Mesenteric fat pad (tissue), 1 donor: ENCODE measurements around the gene BTBD19. TPM values are rescaled to one million over a fixed set of nuclear protein-coding genes. Genes with fewer than 3 reads are reported as not detected.
A peak's percentile ranks its signal among the peaks of the same experiment; 100 is the strongest.
"Not testable (repeated sequence)": the region's sequence is repeated elsewhere in the genome, so short reads cannot be mapped to it uniquely, and the experiment has no call there.

Experiments
- DNase-seq: peaks from one replicate; pipeline ENCODE4 v3.0.0-alpha.2; 2020; ENCODE audit warnings: low spot score
- total RNA-seq: library from RNA; stranded (reverse); fragmentation: NEBNext Ultra II Directional; extraction: Animal tissue kit (Norgen Biotek cat#: 25700); gene quantifications from one replicate; pipeline ENCODE4 v1.2.1, GENCODE V29; 2021
- donor health status: DM: yes; HTN: yes; CAD: no.

BTBD19 gene
- total RNA-seq, 1 donor from 2014 or later = 26.1 TPM

DNA sequence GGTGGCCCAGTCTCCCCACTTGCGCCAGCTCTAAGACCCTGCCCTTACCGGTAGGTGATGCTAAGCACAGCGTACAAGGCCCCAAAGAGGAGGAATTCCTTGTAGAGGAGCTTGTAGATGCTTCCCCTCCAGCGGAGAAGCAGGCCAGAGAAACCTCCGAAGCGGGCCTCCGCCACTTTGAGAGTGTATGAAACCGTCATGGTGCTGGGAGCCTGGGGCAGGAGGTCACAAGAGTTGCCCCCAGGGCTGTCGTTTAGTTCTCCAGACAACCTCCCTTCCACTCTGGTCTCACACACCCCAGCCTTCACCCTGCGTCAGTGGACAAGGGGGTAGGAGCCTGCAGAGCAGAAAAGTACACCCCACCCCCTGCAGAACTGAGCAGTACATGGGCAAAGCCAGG, 20.8 kb upstream of the BTBD19 start:
- no peak for DNase-seq

DNA sequence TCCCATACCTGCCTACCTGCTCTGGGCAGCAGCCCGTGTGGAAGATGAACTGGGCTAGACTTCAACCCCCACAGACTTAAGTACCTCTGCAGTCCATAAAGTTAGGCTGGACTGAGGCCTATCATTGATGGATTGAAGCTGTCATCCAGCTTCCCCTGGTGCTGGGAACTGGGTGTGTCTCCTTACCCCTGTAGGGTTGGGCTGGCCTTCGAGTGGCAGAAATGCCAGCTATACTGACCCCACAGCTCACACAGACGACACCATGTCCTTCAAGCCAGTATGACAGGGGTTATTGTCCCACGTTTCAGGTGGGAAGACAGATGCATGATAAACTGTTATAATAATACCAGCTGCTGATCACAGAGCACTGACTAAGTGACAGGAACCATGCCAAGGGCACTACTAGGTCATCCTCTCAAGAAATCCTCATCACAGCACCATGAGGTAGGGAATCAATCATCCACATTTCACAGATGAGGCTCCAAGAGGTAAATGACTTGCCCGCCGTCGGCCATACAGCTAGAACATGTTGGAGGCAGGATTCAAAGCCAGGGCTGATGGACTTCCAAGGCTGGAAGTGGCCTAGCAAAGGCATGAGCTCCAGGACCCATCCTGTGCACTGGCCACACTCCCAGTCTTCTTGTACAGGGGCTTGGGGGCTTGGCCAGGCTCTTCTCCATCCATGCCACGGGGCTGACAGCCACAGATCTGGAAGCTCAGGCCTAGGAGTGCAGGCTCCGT, 20.0 kb upstream of the BTBD19 start, which contains the start of gene BEST4:
TSS of gene BEST4 (minus strand) at position 51 of the 741 bp plus-strand sequence. CDS start 465 bp downstream, outside the sequence.
- DNase-seq = no peak

DNA sequence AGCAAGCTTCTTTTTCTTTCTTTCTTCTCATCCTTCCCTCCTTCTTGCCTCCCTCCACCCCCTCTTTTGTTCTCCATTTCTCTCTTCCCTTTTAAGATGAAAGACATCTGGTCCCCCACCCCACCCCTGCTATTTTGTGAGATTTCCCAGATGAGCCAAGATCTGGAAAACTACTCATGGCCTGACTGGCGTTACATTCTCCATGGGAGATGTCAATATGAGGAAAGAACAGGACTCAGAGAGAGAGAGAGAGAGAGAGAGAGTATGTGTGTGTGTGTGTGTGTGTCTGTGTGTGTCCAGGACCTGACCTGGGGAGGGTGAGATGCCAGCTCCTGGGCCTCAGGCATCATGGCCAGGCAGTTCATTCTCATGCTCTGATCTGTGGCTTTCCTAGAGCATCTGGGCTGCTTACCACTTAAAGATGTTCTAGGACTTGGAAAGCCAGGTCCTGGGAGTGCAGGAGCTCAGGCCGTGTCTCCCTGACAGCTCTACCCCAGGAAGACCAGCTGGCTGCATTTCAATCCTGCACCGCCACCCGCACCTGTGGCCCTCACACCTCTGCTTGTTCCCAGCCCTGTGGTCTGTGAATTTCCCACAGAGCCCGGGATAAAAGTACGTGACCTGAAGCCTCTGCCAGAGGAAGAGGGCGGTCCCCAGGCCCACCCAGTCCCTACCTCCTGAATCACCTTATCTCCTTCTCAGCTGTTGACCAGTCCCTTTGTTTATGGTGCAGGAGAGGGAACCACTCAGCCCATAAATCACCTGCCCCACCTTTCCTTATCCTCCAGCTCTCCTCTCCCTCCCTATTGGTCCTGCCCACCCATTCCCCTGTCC, 17.1 kb upstream of the BTBD19 start:
- no peak for DNase-seq

DNA sequence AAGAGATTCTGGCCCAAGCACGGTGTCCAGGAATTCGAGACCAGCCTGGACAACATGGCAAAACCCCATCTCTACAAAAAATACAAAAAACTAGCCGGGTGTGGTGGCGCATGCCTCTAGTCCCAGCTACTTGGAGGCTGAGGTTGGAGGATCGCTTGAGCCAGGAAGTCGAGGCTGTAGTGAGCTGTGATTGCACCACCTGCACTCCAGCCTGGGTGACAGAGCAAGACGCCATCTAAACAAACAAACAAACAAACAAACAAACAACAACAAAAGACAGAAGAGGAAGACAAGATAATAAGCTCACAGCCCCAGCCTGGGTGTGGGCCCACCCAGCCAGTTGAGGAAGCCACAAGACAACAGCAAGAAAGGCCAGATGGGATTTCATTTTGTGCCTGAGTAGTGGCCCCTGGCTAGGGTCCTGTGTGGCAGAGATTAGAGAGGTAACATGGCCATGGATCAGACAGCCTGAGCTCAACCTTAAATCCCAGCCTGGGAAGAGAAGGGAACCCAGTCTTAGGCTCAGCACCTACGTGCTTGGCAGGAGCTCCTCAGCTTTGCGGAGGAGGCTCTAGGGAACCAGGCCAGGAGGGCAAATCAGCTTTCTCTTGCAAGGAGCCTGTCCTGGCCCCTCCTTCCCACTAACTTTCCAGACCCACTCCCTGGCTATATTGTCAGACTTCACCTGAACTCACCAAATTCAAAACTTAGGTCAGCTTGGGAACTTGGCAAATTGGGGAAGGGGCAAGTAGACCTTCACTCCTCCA, 15.4 kb upstream of the BTBD19 start:
- no peak for DNase-seq

DNA sequence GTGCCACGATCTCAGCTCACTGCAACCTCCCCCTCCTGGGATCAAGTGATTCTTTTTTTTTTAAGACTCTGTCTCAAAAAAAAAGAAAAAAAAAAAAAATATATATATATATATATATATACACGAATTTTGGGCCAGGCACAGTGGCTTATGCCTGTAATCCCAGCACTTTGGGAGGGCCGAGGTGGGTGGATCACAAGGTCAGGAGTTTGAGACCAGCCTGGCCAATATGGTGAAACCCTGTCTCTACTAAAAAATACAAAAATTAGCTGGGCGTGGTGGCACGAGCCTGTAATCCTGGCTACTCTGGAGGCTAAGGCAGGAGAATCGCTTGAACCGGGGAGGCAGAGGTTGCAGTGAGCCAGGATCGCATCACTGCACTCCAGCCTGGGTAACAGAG, 10.4 kb upstream of the BTBD19 start:
- not testable (repeated sequence) for DNase-seq

DNA sequence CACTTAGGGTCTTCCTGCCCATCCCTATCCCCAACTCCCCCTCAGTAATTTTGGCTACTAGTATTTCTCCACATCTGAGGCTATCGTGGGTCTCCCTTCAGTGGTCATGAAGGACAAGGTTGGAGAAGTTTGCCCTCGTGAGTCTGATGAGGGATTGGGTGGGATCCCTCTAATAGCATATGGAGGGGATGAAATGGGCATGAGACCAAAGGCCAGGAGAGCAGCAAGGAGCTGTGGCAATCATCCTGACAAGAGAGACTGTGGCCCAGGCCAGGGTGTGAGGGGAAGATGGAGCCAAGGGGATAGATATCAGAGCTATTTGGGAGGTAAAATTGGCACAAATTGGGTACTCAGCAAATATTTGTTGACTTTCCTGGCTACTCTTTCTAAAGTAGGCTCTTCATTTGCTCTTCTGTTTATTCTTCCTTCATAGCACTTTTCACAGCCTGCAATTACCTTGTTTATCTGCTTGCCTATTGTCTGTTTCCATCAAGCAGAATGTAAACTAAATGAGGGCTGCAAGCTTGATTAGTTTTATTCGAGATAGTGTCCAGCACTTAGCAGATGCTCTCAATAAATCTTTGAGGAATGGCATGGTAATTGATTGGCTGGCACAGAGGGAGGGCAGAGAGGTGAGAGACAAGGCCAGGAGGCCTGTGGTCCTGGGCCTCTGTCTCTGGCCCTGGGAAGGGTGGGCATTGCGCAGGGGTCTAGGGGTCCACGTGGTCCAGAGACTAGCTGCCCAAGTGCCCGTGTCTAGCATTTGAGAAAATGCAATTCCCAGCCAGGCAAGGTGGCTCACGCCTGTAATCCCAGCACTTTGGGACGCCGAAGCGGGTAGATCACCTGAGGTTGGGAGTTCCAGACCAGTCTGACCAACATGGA, 9.6 kb upstream of the BTBD19 start:
- no peak for DNase-seq

DNA sequence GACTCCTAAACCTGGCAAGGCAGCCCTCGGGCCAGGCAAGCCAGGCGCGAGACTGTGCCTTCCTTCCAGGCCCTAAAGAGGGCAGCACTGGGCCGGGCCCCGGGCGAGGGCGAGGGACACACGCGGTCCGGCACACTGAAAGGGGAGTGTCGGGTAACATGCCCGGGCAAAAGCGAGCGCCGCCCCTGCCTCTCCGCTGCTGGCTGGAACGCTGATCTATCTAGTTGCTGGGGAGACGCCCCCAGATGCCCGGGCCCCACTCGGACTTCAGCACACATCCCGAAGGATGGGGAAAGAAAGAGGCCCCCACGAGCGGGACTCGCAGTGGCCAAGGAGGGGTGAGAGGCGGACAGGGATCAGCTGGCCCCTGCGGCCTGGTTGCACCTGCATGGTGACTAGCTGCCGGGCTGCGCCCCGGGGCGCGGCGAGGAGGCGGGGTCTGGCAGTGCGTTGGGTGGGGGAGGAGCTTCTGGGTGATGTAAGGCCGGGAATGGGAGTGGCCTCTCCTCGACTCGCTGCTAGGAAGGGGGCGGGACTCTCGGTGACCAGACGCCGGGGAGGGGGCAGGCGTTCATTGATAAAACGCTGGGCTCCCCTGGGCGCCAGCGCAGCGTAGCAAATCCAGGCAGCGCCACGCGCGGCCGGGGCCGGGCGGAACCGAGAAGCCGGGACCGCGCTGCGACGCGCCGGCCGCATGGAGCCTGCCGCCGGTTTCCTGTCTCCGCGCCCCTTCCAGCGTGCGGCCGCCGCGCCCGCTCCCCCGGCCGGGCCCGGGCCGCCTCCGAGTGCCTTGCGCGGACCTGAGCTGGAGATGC, 8.3 kb upstream of the BTBD19 start, which contains the start of gene PLK3:
TSS of gene PLK3 (plus strand) at position 608 of the 815 bp plus-strand sequence. CDS start at position 695, 87 bp downstream.
- DNase-seq = peak; percentile 99

DNA sequence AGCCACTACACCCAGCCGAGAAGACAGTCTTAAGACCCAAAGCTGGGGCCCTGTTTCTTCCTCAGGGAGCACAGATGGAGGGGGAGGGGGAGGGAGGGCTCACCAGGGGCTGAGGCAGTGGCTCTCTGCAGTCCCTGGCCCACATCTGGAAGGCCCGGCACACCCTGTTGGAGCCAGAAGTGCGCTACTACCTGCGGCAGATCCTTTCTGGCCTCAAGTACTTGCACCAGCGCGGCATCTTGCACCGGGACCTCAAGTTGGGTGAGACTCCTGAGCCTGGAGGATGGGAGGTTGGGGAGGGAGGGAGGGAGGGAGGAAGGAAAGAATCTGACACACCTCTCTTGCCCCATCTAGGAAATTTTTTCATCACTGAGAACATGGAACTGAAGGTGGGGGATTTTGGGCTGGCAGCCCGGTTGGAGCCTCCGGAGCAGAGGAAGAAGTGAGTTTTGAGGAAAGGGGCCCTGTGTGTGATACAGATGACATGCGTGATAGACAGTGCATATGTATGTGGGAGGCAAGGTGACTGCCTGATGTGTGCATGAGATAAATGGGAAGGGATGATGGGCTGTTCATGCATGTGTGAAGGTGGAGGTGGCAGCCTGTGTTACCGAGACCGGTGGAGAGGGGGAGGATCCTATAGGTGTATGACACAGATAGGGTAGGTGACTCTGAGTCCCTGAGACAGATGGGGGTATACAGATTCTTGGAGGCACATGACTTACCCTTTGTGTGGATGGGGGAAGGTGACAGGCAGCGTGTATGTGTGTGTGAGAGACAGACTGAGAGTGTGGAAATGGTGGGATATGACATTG, 6.6 kb upstream of the BTBD19 start:
- no peak for DNase-seq

DNA sequence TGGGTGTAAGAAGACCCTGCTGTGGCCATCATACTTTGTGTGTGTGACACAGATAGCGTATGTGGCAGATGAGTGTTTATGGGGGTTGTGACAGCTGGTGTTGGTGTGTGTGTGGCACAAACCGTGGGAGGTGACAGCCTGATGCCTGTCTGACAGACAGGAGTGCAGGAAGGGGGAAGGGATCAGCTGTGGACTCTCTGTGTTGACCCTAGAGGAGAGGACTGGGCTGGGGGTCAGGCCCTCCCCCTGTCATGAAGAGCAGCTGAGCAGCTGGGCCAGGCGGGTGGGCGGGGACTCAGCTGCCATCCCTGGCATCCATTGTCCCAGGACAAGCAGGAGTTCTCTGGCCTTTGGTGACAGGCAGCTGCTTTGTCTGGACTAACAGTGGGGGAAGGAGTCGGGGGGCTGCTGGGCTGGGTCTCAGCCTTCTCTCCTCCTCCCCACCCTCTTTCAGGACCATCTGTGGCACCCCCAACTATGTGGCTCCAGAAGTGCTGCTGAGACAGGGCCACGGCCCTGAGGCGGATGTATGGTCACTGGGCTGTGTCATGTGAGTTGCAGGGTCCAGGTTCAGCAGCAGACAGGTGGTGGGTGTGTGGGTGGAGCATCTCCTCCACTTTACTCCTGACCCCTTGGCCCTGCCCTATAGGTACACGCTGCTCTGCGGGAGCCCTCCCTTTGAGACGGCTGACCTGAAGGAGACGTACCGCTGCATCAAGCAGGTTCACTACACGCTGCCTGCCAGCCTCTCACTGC, 5.8 kb upstream of the BTBD19 start:
- no peak for DNase-seq

DNA sequence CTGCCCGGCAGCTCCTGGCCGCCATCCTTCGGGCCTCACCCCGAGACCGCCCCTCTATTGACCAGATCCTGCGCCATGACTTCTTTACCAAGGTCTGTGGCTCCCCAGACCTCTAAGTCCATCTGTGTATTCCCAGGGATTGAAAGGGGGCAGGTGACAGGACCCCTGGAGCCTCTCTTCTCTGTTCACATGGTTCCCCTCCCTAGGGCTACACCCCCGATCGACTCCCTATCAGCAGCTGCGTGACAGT, 5.3 kb upstream of the BTBD19 start:
- no peak for DNase-seq

DNA sequence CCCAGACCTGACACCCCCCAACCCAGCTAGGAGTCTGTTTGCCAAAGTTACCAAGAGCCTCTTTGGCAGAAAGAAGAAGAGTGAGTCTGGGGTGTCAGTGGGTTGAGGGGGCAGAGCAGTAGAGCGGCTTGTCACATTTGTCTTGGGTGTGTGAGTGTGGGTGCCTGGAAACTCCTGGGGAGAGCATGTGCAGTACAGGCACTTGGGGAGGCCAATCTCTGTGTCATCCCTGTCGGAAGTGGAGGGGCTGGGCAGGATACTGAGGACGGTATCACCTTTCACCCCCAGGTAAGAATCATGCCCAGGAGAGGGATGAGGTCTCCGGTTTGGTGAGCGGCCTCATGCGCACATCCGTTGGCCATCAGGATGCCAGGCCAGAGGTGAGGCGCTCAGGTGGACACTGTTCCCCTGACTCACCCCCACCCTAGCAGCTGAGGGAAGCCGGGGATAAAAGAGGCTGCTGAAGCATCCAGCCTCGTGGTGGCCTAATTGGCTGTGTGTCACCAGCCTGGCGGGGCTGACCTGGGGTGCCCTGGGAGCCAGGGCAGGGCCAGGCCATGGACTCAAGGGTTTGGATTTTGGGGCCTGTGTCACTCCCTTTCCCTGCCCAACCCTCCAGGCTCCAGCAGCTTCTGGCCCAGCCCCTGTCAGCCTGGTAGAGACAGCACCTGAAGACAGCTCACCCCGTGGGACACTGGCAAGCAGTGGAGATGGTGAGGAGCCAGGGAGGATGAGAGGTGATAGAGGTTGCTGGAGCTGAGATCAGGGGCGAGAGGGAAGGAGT, 4.8 kb upstream of the BTBD19 start:
- no peak for DNase-seq

DNA sequence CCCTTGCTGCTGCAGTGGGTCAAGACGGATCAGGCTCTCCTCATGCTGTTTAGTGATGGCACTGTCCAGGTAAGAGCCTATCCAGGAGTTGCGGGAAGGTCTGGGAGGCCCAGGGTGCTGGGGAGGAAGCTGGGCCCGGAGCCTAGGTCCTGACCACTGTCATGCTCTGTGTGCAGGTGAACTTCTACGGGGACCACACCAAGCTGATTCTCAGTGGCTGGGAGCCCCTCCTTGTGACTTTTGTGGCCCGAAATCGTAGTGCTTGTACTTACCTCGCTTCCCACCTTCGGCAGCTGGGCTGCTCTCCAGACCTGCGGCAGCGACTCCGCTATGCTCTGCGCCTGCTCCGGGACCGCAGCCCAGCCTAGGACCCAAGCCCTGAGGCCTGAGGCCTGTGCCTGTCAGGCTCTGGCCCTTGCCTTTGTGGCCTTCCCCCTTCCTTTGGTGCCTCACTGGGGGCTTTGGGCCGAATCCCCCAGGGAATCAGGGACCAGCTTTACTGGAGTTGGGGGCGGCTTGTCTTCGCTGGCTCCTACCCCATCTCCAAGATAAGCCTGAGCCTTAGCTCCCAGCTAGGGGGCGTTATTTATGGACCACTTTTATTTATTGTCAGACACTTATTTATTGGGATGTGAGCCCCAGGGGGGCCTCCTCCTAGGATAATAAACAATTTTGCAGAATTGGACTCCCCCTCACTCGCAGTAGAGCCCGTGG, 2.9 kb upstream of the BTBD19 start:
- no peak for DNase-seq

DNA sequence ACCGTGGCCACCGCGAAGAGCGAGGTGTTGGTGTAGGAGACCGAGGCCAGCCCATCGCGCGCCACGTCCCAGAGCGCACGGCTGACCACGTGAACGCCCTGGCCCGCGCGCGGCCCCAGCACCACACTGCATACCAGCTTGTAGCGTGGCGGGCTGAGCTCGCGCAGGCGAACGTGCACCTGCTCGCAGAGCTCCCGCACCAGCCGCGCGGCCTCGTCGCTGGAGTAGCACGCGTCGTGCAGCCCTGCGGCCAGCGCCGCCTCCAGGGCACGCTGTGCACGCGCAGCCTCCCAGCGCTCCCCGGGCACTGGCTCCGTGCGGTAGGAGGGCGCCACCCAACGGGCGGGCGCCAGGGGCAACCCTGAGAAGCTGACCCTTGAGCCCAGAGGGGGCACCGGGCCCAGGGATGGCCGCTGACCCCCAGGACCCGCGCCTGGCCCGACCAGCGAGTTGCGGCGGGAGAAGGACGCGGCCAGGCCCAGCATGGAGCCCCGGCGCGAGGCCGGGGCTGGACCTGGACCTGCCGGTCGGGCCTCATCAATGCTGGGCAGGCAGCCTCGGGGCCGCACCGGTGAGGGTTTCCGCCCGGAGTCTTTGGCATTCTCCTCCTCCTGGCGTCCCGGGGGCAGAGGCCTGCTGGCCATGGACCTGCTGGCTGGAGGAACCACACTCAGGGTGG, 2.2 kb upstream of the BTBD19 start:
- DNase-seq = no peak

DNA sequence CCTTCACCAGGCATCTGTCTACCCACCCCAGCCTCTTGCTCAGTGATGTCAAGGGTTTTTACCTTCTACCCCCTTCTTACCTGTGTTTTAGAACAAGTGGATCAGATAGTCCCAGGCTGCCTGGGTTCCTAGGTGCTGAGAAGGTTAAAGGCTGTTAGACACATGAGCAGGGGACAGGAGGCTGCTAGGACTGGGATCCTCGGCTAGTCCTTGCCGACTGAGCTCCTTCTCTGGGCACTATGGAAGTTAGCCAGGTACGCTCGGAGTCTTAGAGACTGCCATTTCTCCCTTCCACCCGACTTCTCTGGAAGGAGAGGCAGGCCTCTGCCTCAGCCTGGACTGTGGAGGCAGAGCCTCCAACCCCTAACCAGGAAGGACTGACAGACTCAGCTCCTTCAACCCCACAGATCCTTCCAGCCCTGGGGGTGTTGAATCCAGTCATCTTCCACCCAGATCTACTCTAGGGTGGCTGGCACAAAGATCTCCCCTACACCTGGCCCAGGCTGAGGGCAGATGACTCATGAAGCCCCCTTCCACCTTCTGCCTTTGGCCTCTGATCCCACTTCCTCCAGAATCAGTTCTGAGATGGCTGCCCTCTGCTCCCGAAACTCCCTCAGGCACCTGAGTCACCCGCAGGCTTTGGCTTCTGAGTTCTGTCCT, 1.5 kb upstream of the BTBD19 start, which contains the start of gene DYNLT4:
TSS of gene DYNLT4 (minus strand) at position 648 of the 660 bp plus-strand sequence. CDS start 683 bp downstream, outside the sequence.
- no peak for DNase-seq

DNA sequence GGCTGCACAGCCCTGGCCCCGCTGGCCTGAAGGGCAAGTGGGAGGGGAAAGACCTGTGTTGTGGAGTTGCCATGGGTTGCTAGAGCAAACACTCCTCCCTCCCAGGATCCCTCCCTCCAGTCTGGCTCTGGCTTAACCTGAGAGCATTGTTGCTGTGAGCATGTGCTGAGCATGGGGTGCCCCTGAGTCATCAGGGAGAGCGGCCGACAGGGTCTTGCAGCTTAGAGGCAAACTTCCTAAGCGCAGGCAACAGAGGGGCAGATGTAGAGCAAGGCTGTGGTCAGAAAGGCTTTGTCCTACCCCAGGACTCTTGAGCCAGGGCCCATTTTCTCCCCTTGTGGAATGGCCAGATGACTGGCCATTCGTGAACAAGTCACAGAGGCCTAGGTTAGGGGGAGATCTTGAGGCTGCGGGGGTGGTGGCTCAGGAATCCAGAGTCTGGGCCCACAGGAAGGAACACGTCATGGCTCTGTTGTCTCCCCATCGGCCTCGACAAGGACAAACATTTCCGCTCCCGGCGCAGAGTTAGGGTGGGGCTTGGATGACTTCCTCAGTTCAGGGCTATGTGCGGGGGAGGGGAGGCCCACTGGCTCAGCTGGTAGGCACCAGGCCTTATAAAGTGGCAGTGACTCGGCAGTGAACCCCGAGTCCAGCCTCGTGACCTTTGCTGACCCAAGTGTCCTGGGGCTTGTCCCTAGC, 810 bp upstream of the BTBD19 start:
- DNase-seq = peak; percentile 97
